Measurements from ENCODE around the gene BIRC5.
"Not testable (repeated sequence)": the region's sequence is repeated elsewhere in the genome, so short reads cannot be mapped to it uniquely, and the experiment has no call there.

Gene BIRC5

DNA sequence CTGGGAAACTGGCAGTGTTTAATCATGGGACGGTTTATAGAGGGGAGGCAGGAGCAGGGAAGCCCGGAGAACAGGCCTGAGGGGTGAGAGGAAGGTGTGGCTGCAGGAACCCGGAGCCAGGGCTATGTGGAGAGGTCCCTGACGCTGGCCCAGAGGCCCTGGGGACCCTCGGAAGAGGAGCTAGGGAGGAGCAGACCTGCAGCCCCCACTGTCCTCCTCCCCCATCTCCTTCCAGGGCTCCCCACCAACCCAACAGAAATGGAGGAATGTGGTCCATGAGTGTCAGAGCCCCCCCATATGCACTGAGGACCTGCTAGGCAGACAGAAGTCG is 37.7 kb downstream of the BIRC5 start:
- H4K20me1 ChIP-seq = no peaks in the 10 kb centered on the region
- H3K27me3 ChIP-seq = peaks cover 0 to 5% (median 0%) of the 10 kb centered on the region in 11 experiments; a peak in 7 of 22 replicates
- H3K36me3 ChIP-seq = no peaks in the 10 kb centered on the region
- H3K27ac ChIP-seq = no peak overlapping the region
- H3K4me2 ChIP-seq = peak overlapping the region; percentile 55 to 99 (median 70); a peak in 18 of 22 replicates
- no peak overlapping the region for H3K4me3 ChIP-seq
- no peak for TF ChIP-seq Cebpa-rat (IDR thresholded peaks at IDR 0.05)
- peak overlapping the region in 1 of 11 experiments; percentile 30; a peak in 1 of 22 replicates for H3K9ac ChIP-seq
- no peaks in the 10 kb centered on the region for H3K9me3 ChIP-seq (replicated peaks in 1 of 11)
- H3K4me1 ChIP-seq = peaks cover 40 to 62% (median 53%) of the 10 kb centered on the region in 10 experiments

DNA sequence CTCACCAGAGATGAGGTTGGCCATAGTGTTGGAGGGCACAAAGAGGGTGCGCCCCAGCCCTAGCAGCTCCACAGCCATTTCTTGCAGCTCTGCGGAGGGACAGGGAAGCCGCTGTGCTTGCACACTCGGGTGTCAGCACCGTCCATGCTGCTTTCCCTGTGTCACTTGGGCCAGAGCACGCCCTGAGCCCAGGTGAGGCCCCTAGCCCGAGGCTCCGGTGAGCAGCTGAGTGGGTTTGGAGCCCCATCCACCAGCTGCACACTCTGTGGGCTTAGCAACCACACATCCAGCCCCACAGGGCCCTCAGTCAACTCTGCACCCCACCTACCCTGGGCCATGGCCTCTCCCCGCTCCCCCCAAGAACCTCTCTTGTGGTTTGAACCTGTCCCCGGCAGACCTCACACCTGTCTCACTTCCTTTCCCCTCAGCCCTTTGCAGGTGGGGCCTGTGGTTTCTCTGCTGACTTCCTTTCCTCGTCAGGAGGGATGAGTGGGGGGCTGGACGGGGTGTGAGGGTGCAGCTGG is 38.1 kb downstream of the BIRC5 start:
- no peak overlapping the region for H3K27ac ChIP-seq
- H4K20me1 ChIP-seq = no peaks in the 10 kb centered on the region
- H3K4me1 ChIP-seq = peaks cover 40 to 66% (median 57%) of the 10 kb centered on the region in 10 experiments
- TF ChIP-seq Cebpa-rat (IDR thresholded peaks at IDR 0.05) = no peak
- H3K27me3 ChIP-seq = peaks cover 0 to 5% (median 0%) of the 10 kb centered on the region in 11 experiments; a peak in 7 of 22 replicates
- H3K9me3 ChIP-seq (replicated peaks in 1 of 11) = no peaks in the 10 kb centered on the region
- no peak overlapping the region for H3K4me3 ChIP-seq
- no peaks in the 10 kb centered on the region for H3K36me3 ChIP-seq
- peak overlapping the region in 10 of 11 experiments; percentile 55 to 99 (median 72); a peak in 18 of 22 replicates for H3K4me2 ChIP-seq
- peak overlapping the region in 3 of 11 experiments; percentile 6 to 30 (median 15); a peak in 1 of 22 replicates for H3K9ac ChIP-seq

DNA sequence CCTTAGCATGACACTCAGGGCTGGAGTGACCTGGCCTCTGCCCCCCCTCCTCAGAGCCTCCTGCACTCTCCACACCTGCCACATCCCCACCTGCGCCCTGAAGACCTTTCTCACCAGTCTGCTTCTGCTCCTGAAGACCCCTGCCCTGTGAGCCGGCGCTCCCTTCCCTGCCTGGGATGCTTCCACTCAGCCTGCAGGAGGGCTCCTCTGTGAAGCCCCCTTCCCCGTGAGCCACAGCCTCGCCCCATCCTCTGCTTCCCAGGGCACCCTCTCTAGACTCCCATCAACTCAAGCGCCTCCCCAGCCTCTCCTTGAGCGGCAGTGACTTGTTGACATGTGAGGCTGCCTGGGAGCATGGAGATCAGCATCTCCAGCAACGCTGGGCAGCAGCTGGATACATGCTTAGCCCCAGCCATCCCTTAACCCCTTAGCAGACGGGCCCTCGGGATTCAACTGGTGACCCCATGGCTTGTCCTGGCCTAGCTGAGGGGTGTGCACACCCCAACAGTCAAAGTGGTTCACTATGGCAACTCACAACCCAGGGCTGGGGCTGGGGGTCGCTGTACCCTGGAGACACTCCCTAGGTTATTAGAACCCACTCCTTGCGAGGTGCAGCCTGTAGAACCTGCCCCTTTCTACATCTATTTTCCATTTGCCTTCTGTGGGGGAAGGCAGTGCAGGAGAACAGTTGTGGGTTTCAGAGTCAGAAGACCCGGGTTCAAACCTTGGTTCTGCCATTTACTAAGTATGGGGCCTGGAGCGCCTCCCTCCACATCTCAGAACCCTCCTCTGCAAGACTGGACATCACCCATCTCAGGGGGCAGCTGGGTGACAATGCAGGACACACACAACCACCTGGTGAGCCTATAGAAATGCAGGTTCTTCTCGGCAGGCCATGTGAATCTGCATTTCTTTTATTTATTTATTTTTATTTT is 38.9 kb downstream of the BIRC5 start:
- peaks cover 47 to 73% (median 63%) of the 10 kb centered on the region in 10 experiments for H3K4me1 ChIP-seq
- no peak for TF ChIP-seq Cebpa-rat (IDR thresholded peaks at IDR 0.05)
- H3K27me3 ChIP-seq = peaks cover 0 to 5% (median 0%) of the 10 kb centered on the region in 11 experiments; a peak in 7 of 22 replicates
- no peaks in the 10 kb centered on the region for H3K36me3 ChIP-seq
- peak overlapping the region; percentile 55 to 99 (median 93) for H3K4me2 ChIP-seq
- peak overlapping the region in 2 of 11 experiments; percentile 15 to 30; a peak in 1 of 22 replicates for H3K9ac ChIP-seq
- no peaks in the 10 kb centered on the region for H4K20me1 ChIP-seq
- H3K4me3 ChIP-seq = no peak overlapping the region
- no peaks in the 10 kb centered on the region for H3K9me3 ChIP-seq (replicated peaks in 1 of 11)
- no peak overlapping the region for H3K27ac ChIP-seq

DNA sequence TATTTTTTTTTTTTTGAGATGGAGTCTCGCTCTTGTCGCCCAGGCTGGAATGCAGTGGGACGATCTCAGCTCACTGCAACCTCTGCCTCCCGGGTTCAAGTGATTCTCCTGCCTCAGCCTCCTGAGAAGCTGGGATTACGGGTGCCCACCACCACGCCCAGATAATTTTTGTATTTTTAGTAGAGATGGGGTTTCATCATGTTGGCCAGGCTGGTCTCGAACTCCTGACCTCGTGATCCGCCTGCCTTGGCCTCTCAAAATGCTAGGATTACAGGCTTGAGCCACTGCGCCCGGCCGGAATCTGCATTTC is 39.5 kb downstream of the BIRC5 start:
- Histone ChIP-seq H3K4me3 (peak overlapping the region; percentile 69 to 93 (median 82); a peak in 18 of 20 replicates), H3K4me1 (peaks cover 53 to 76% (median 66%) of the 10 kb centered on the region in 10 experiments), H3K27ac (peak overlapping the region in 1 of 11 experiments; percentile 84; a peak in 3 of 22 replicates), H3K4me2 (peak overlapping the region; percentile 93 to 99 (median 96)), H3K9ac (peak overlapping the region in 10 of 11 experiments; percentile 80 to 91 (median 86); a peak in 17 of 22 replicates)
- H3K27me3 ChIP-seq; H3K9me3 ChIP-seq (replicated peaks in 1 of 11); H3K36me3 ChIP-seq; H4K20me1 ChIP-seq: not testable (repeated sequence)

DNA sequence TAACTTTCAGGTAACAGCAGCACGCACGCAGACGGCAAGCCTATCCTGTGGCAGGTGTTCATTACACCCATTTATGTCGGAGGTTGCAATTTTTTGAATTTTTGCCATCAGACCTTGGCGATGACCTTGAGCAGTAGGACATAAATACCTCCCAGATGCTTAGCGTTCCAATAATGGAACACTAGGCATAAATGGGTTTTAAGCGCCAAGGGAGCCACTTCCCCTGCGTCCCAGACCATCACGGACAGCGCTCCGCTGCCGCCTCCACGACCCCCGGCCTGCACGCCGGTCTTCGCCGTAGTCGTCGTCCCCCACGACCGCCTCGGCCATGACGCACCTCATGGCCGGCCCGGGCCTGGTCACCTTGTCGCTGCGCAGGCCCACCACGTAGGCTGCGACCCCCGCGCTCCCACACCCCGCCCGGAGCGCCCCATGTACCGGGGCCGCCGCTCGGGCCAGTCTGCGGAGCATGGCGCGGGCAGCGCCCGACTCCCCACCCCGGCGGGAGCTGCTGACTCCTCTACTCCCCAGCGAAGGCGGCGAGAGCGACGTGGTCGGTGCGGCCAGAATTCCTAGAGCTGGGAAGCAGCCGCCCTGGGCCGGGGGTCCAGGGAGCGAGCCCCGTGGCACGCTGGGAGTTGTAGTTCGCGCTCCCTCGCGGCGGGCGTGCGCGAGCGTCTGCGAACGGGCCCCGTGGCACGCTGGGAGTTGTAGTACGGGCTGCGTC is 40.1 kb downstream of the BIRC5 start:
- no peak for TF ChIP-seq Cebpa-rat (IDR thresholded peaks at IDR 0.05)
- H4K20me1 ChIP-seq = no peaks in the 10 kb centered on the region
- H3K9me3 ChIP-seq (replicated peaks in 1 of 11) = no peaks in the 10 kb centered on the region
- H3K4me3 ChIP-seq = peak overlapping the region; percentile 69 to 93 (median 82)
- H3K4me2 ChIP-seq = peak overlapping the region; percentile 93 to 99 (median 96)
- H3K9ac ChIP-seq = peak overlapping the region; percentile 72 to 91 (median 86)
- no peaks in the 10 kb centered on the region for H3K36me3 ChIP-seq
- H3K27me3 ChIP-seq = peaks cover 0 to 6% (median 0%) of the 10 kb centered on the region in 11 experiments; a peak in 7 of 22 replicates
- H3K27ac ChIP-seq = peak overlapping the region; percentile 69 to 87 (median 79)
- H3K4me1 ChIP-seq = peaks cover 58 to 80% (median 71%) of the 10 kb centered on the region in 10 experiments

DNA sequence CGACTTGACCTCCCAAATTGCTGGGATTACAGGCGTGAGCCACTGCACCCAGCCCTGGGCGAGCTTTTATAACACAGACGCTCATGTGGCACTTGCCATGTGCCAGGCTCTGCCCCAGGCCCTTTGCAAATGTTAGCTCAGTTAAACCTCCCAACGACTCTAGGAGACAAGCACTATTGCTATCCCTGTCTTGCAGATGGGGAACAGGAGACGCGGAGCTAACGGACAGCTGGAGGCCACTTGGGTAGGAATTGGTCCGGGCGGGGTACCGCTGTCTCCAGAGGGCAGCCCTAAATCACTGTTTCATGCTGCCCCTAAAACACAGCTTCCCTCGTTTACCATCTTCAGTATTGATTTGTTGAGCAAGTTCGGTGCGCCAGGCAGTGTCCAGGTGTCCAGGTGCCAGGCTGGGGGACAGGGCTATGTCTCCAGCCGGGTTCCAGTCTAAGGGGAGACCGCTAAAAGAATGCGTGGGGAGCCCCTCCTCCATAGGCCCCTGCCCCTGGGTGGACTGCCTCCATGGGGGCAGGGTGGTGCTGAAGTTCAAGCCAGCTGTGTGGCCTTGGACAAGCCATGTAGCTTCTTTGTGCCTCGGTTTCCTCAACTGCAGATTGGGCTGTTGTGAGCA is 41.1 kb downstream of the BIRC5 start:
- no peaks in the 10 kb centered on the region for H4K20me1 ChIP-seq
- peaks cover 61 to 83% (median 73%) of the 10 kb centered on the region in 10 experiments for H3K4me1 ChIP-seq
- H3K4me2 ChIP-seq = peak overlapping the region in 4 of 11 experiments; percentile 94 to 98 (median 96); a peak in 5 of 22 replicates
- H3K36me3 ChIP-seq = no peaks in the 10 kb centered on the region
- H3K27ac ChIP-seq = no peak overlapping the region
- peaks cover 0 to 6% (median 0%) of the 10 kb centered on the region in 11 experiments; a peak in 7 of 22 replicates for H3K27me3 ChIP-seq
- no peak for TF ChIP-seq Cebpa-rat (IDR thresholded peaks at IDR 0.05)
- no peaks in the 10 kb centered on the region for H3K9me3 ChIP-seq (replicated peaks in 1 of 11)
- no peak overlapping the region for H3K4me3 ChIP-seq
- H3K9ac ChIP-seq = no peak overlapping the region

DNA sequence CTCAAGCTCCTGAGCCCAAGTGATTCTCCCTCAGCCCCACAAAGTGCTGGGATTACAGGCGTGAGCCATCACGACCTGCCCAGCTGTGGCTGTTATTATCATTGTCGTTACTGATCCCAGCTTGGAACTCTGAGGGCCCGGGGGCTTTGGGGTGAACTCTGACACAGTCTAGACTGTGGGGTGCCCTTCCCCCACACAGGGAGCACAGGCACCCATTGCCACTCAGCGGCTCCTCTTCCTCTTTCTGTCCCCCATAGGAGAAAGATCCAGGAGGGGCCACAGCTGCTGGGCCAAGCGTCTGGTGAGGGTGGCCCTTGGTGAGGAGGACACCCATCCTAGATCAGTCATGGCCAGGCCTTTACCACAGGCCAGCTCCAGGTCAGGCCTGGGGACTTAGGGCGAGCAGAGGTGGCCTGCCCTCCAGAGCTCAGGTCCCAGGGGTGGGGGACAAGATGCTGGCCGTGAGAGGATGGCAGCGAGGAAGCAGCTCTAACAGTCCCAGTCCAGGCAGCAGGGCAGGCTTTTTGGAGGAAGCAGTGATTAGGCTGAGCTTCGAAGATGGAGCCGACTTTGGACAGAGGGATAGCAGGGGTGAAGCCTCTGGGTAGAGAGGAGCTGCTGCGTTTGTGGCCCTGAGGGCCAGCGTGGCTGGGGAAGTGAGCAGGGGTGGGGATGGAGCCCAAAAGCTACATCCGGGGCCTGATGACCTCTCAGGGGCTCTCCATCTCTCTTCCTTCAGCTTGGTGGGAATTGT is 42.1 kb downstream of the BIRC5 start:
- Histone ChIP-seq H3K4me3 (no peak overlapping the region), H3K27me3 (peaks cover 0 to 6% (median 0%) of the 10 kb centered on the region in 11 experiments; a peak in 7 of 22 replicates), H4K20me1 (no peaks in the 10 kb centered on the region), H3K36me3 (no peaks in the 10 kb centered on the region), H3K4me1 (peaks cover 56 to 74% (median 65%) of the 10 kb centered on the region in 10 experiments), H3K4me2 (peak overlapping the region in 10 of 11 experiments; percentile 5 to 98 (median 34); a peak in 15 of 22 replicates), H3K9ac (no peak overlapping the region), H3K27ac (peak overlapping the region in 4 of 11 experiments; percentile 5 to 28 (median 18); a peak in 4 of 22 replicates), H3K9me3 (replicated peaks in 1 of 11) (no peaks in the 10 kb centered on the region)
- no peak for TF ChIP-seq Cebpa-rat (IDR thresholded peaks at IDR 0.05)
